RWPE2 (cell line): Measurements from ENCODE around the gene ANKRD60.

Source experiments
- ATAC-seq: fragments of 200-7000 bp; cut with Tn5 transposase; 3 replicates; pipeline ENCODE4 v1.9.1; 2021; ENCODE audit warnings: low read depth
- DNase-seq: peaks from one replicate; pipeline ENCODE4 v3.0.0-alpha.2; 2020; ENCODE audit warnings: low spot score
- H3K27ac ChIP-seq: fragments of 450-650 bp; 2 replicates; pipeline ENCODE4 v1.5.1; 2017; ENCODE audit warnings: mild to moderate bottlenecking; ENCODE audit not compliant: poor library complexity, severe bottlenecking
- H3K27me3 ChIP-seq: fragments of 250-450 bp; sonication (Bioruptor Pico); 2 replicates; pipeline ENCODE4 v1.5.1; 2021; ENCODE audit warnings: mild to moderate bottlenecking, moderate library complexity; ENCODE audit not compliant: insufficient read depth, poor library complexity, severe bottlenecking
- H3K36me3 ChIP-seq: fragments of 250-450 bp; sonication (Bioruptor Pico); 2 replicates; pipeline ENCODE4 v1.5.1; 2020; ENCODE audit warnings: low read depth, mild to moderate bottlenecking, moderate library complexity
- H3K4me1 ChIP-seq: fragments of 250-450 bp; sonication (Bioruptor Pico); 2 replicates; pipeline ENCODE4 v1.5.1; 2021; ENCODE audit warnings: mild to moderate bottlenecking, moderate library complexity; ENCODE audit not compliant: insufficient read depth, poor library complexity, severe bottlenecking
- H3K4me3 ChIP-seq: fragments of 250-450 bp; sonication (Bioruptor Pico); 2 replicates; pipeline ENCODE4 v1.5.1; 2021; ENCODE audit warnings: mild to moderate bottlenecking, moderate library complexity; ENCODE audit not compliant: severe bottlenecking
- H3K9me3 ChIP-seq: fragments of 250-450 bp; sonication (Bioruptor Pico); 2 replicates; pipeline ENCODE4 v1.5.1; 2021; ENCODE audit warnings: mild to moderate bottlenecking, moderate library complexity; ENCODE audit not compliant: severe bottlenecking
- TF ChIP-seq, protein P1 (sequence below): fragments of 450-650 bp; IDR thresholded peaks from one replicate; pipeline ENCODE4 v1.5.1; 2017; ENCODE audit warnings: mild to moderate bottlenecking, moderate library complexity; ENCODE audit not compliant: poor library complexity, severe bottlenecking

ANKRD60 gene

GRCh38 chr20:58214310-58214709 is 14.1 kb downstream of the ANKRD60 start:
- DNase-seq (peak; percentile 66), ATAC-seq (no peak)
- H3K4me3 ChIP-seq, result no peak overlapping the region
- TF ChIP-seq, protein P1, sequence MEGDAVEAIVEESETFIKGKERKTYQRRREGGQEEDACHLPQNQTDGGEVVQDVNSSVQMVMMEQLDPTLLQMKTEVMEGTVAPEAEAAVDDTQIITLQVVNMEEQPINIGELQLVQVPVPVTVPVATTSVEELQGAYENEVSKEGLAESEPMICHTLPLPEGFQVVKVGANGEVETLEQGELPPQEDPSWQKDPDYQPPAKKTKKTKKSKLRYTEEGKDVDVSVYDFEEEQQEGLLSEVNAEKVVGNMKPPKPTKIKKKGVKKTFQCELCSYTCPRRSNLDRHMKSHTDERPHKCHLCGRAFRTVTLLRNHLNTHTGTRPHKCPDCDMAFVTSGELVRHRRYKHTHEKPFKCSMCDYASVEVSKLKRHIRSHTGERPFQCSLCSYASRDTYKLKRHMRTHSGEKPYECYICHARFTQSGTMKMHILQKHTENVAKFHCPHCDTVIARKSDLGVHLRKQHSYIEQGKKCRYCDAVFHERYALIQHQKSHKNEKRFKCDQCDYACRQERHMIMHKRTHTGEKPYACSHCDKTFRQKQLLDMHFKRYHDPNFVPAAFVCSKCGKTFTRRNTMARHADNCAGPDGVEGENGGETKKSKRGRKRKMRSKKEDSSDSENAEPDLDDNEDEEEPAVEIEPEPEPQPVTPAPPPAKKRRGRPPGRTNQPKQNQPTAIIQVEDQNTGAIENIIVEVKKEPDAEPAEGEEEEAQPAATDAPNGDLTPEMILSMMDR, result no peak
- no peaks in the 10 kb centered on the region for H3K4me1 ChIP-seq
- H3K27me3 ChIP-seq, result peaks cover 7% of the 10 kb centered on the region
- H3K36me3 ChIP-seq, result no peaks in the 10 kb centered on the region
- peaks cover 7% of the 10 kb centered on the region for H3K9me3 ChIP-seq
- no peak overlapping the region for H3K27ac ChIP-seq

DNA sequence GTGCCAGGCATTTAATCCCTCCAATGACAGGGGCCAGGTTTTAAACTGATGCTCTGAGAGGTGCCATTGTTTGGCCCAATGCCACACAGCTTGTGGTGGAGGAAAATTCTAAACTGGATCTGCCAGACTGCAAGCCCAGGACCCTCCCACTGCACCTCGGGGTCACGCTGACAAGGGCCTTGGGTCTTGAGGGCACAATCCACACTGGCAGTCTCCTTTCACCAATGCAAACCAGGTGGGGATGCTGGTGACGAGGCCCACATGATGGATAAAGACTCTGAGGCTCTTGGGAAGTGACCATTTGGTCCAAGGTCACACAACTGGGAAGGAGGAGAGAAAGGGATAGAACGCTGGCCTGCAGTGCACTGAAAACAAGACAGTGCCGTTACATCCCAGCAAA is 14.7 kb downstream of the ANKRD60 start:
- ATAC-seq, result no peak
- Histone ChIP-seq H3K27me3 (peaks cover 7% of the 10 kb centered on the region), H3K27ac (no peak overlapping the region), H3K4me3 (no peak overlapping the region), H3K4me1 (no peaks in the 10 kb centered on the region), H3K9me3 (peaks cover 3% of the 10 kb centered on the region), H3K36me3 (no peaks in the 10 kb centered on the region)
- peak; percentile 66 for DNase-seq
- TF ChIP-seq, protein P1, result no peak

DNA sequence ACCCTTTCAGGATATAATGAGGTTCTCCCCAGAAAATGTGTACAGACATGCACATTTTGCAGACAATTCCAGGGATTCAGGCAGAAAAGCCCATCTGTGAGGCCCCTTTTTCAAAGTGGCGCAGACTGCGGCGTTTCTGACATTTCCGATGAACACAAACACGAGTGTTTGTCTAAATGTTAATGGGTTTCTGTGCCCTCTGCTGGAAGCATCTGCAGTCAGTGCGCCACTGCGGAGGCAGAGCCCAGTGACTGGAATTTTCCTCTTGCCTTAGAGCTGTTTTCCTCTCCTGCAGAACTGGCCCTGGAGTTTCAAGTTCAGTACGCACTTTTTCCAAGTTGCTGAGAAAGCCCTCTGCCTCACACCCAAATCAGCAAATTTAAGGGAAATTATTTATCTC is 15.3 kb downstream of the ANKRD60 start:
- Histone ChIP-seq H3K4me3 (no peak overlapping the region), H3K27me3 (peaks cover 7% of the 10 kb centered on the region), H3K9me3 (no peaks in the 10 kb centered on the region), H3K36me3 (no peaks in the 10 kb centered on the region), H3K27ac (no peak overlapping the region), H3K4me1 (no peaks in the 10 kb centered on the region)
- DNase-seq (peak; percentile 51), ATAC-seq (no peak)
- TF ChIP-seq, protein P1, result peak; percentile 45

GRCh38 chr20:58212636-58213035 is 15.8 kb downstream of the ANKRD60 start:
- H3K4me3 ChIP-seq, result no peak overlapping the region
- DNase-seq (peak; percentile 58), ATAC-seq (no peak)
- no peak overlapping the region for H3K27ac ChIP-seq
- H3K4me1 ChIP-seq, result no peaks in the 10 kb centered on the region
- H3K9me3 ChIP-seq, result no peaks in the 10 kb centered on the region
- H3K36me3 ChIP-seq, result no peaks in the 10 kb centered on the region
- TF ChIP-seq, protein P1, result no peak
- H3K27me3 ChIP-seq, result peaks cover 7% of the 10 kb centered on the region

DNA sequence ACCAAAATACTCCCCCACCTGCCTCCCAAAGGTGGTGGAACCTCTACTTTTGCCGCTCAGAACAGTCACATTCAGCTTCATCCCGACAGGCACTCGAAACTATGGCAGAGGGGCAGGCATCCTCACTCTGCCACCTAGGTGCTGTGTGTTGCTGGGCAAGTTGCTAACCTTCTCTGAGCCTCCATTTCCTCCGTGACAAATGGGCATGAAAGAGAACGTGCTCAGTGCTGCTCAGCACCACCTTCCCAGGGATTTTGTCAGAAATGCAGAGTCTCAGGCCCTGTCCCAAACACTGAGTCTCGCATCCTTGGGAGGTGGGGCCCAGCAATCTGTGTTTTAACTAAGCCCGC is 18.1 kb downstream of the ANKRD60 start:
- peaks cover 7% of the 10 kb centered on the region for H3K27me3 ChIP-seq
- no peak for DNase-seq
- H3K9me3 ChIP-seq, result no peaks in the 10 kb centered on the region
- no peak overlapping the region for H3K27ac ChIP-seq
- no peaks in the 10 kb centered on the region for H3K36me3 ChIP-seq
- TF ChIP-seq, protein P1, result no peak
- H3K4me1 ChIP-seq, result no peaks in the 10 kb centered on the region
- ATAC-seq, result no peak
- H3K4me3 ChIP-seq, result no peak overlapping the region
